Peyer's patch (tissue), 4 donors: ENCODE data around the gene ARHGAP26.

Experiments
- CTCF ChIP-seq, 6 experiments: fragments of 450-650 bp in 4 of 6; fragments of 200-600 bp in 2 of 6; sonication (generic) in 1 of 6; IDR thresholded peaks; one replicate each; pipeline ENCODE4 v1.5.1; 2017 to 2019; ENCODE audit warnings: antibody characterized with exemption in 6 of 6, mild to moderate bottlenecking in 3 of 6, moderate library complexity in 1 of 6
- POLR2A ChIP-seq, 2 donors: fragments of 450-650 bp; IDR thresholded peaks; one replicate each; pipeline ENCODE4 v1.5.1; 2017; ENCODE audit warnings: antibody characterized with exemption in 2 of 2, mild to moderate bottlenecking in 2 of 2, moderate library complexity in 2 of 2

- TF ChIP-seq CTCF (IDR thresholded peaks at IDR 0.05) (no peak), POLR2A (IDR thresholded peaks at IDR 0.05) (no peak)
Measured at GRCh38 chr5:142749321-142749720, 20.9 kb upstream of the ARHGAP26 start.
